Measurements from ENCODE around the gene ARID4B.
"Not testable (repeated sequence)": the region's sequence is repeated elsewhere in the genome, so short reads cannot be mapped to it uniquely, and the experiment has no call there.

ARID4B gene

GRCh38 chr1:235266325-235266724 lies 61.7 kb downstream of the ARID4B start:
- Histone ChIP-seq H3K27ac (no peak overlapping the region), H3K27me3 (ENCODE audit: insufficient read depth, low read depth, severe bottlenecking) (no peaks in the 10 kb centered on the region), H3K4me3 (ENCODE audit: low read depth, low read length) (no peak overlapping the region), H3K36me3 (no peaks in the 10 kb centered on the region), H3K9me3 (ENCODE audit: severe bottlenecking) (no peaks in the 10 kb centered on the region)
- TF ChIP-seq, protein P1, sequence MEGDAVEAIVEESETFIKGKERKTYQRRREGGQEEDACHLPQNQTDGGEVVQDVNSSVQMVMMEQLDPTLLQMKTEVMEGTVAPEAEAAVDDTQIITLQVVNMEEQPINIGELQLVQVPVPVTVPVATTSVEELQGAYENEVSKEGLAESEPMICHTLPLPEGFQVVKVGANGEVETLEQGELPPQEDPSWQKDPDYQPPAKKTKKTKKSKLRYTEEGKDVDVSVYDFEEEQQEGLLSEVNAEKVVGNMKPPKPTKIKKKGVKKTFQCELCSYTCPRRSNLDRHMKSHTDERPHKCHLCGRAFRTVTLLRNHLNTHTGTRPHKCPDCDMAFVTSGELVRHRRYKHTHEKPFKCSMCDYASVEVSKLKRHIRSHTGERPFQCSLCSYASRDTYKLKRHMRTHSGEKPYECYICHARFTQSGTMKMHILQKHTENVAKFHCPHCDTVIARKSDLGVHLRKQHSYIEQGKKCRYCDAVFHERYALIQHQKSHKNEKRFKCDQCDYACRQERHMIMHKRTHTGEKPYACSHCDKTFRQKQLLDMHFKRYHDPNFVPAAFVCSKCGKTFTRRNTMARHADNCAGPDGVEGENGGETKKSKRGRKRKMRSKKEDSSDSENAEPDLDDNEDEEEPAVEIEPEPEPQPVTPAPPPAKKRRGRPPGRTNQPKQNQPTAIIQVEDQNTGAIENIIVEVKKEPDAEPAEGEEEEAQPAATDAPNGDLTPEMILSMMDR (IDR thresholded peaks at IDR 0.05; ENCODE audit: low read depth, low read length) = no peak
- DNase-seq = no peak

- no peak for DNase-seq
- TF ChIP-seq, protein P1 (IDR thresholded peaks at IDR 0.05; ENCODE audit: low read depth, low read length) = no peak
Measured at GRCh38 chr1:235265900-235266299, 62.1 kb downstream of the ARID4B start.

DNA sequence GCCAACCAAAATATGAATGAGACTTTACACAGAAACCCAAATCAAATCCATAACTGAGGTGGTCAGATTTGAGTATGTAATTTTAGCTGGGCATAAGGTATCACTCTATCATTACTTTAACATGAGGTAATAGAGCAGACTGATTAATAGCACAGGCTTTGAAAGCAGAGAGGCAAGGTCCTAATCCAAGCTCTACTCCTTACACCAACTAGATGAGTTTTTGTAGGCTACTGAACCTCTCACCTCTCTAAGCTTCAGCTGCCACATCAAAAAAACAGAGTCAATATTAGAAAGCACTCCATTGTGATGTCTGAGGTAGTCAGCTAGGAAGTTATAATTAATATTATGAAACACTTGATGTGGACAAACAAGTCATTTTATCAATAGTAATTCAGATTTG lies 63.7 kb downstream of the ARID4B start:
- H3K9me3 ChIP-seq (ENCODE audit: severe bottlenecking) = no peaks in the 10 kb centered on the region
- H3K4me3 ChIP-seq (ENCODE audit: low read depth, low read length) = no peak overlapping the region
- no peak for DNase-seq
- H3K27ac ChIP-seq = no peak overlapping the region
- TF ChIP-seq, protein P1 (IDR thresholded peaks at IDR 0.05; ENCODE audit: low read depth, low read length) = no peak
- H3K27me3 ChIP-seq (ENCODE audit: insufficient read depth, low read depth, severe bottlenecking) = no peaks in the 10 kb centered on the region
- peaks cover 11% of the 10 kb centered on the region for H3K36me3 ChIP-seq

More at GRCh38 chr1:235265900-235266299, 62.1 kb downstream of the ARID4B start:
- Histone ChIP-seq H3K27me3 (ENCODE audit: insufficient read depth, low read depth, severe bottlenecking) (no peaks in the 10 kb centered on the region), H3K36me3 (no peaks in the 10 kb centered on the region), H3K9me3 (ENCODE audit: severe bottlenecking) (no peaks in the 10 kb centered on the region), H3K4me3 (ENCODE audit: low read depth, low read length) (no peak overlapping the region), H3K27ac (no peak overlapping the region)

GRCh38 chr1:235262539-235262938 lies 65.4 kb downstream of the ARID4B start:
- TF ChIP-seq, protein P1 (IDR thresholded peaks at IDR 0.05; ENCODE audit: low read depth, low read length) = no peak
- peaks cover 27% of the 10 kb centered on the region for H3K36me3 ChIP-seq
- no peak for DNase-seq
- no peak overlapping the region for H3K4me3 ChIP-seq (ENCODE audit: low read depth, low read length)
- no peaks in the 10 kb centered on the region for H3K27me3 ChIP-seq (ENCODE audit: insufficient read depth, low read depth, severe bottlenecking)
- no peaks in the 10 kb centered on the region for H3K9me3 ChIP-seq (ENCODE audit: severe bottlenecking)
- H3K27ac ChIP-seq = no peak overlapping the region

GRCh38 chr1:235261243-235261642 lies 66.7 kb downstream of the ARID4B start:
- TF ChIP-seq, protein P1 (IDR thresholded peaks at IDR 0.05; ENCODE audit: low read depth, low read length) = no peak
- no peak overlapping the region for H3K4me3 ChIP-seq (ENCODE audit: low read depth, low read length)
- no peaks in the 10 kb centered on the region for H3K9me3 ChIP-seq (ENCODE audit: severe bottlenecking)
- H3K27me3 ChIP-seq (ENCODE audit: insufficient read depth, low read depth, severe bottlenecking) = no peaks in the 10 kb centered on the region
- no peak for DNase-seq
- H3K36me3 ChIP-seq = peaks cover 28% of the 10 kb centered on the region
- H3K27ac ChIP-seq = no peak overlapping the region

DNA sequence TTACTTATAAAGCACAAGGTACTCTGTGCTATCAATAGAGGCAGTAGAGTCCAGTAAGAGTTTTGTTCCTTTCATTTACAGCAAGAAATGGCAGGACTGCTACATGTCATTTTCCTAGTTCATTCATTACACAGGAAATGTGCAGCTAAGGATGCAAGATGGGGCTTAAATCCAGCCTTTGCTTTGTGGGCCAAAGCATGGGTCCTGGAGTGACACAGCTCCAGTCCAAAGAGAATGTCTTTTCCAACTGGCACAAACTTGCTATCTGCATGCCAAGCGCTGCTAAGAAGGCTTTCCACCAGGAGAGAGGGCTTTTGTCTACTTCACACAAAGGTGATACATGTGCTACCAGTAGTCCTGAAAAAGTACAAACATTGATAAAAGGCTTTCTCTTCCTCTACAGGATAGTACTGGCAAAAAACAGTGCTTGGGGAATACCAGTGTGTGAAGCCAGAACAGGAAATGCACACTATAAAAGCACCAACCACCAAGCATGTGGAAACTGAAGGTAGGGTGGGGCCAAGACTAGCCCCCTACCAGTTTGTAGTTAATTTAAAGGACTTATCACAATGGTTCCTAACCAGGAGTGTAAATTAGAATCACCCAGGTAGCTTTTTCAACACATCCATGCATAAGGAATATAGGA lies 68.7 kb downstream of the ARID4B start:
- Histone ChIP-seq H3K36me3 (peaks cover 28% of the 10 kb centered on the region), H3K4me3 (ENCODE audit: low read depth, low read length) (no peak overlapping the region), H3K9me3 (ENCODE audit: severe bottlenecking) (no peaks in the 10 kb centered on the region), H3K27me3 (ENCODE audit: insufficient read depth, low read depth, severe bottlenecking) (no peaks in the 10 kb centered on the region), H3K27ac (no peak overlapping the region)
- DNase-seq = no peak
- TF ChIP-seq, protein P1 (IDR thresholded peaks at IDR 0.05; ENCODE audit: low read depth, low read length) = no peak

DNA sequence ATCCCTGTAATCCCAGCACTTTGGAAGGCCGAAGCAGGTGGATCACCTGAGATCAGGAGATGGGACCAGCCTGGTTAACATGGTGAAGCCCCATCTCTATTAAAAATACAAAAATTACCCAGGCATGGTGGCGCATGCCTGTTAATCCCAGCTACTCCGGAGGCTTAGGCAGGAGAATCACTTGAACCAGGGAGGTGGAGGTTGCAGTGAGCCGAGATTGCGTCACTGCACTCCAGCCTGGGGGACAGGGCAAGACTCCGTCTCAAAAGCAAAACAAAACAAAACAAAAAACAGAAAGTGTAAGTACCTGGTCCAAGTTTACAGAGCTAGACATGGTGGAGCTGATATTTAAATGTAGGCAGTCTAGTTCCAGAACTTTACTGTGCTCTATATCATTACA lies 69.9 kb downstream of the ARID4B start:
- H3K4me3 ChIP-seq (ENCODE audit: low read depth, low read length); H3K27me3 ChIP-seq (ENCODE audit: insufficient read depth, low read depth, severe bottlenecking); H3K27ac ChIP-seq; DNase-seq; H3K9me3 ChIP-seq (ENCODE audit: severe bottlenecking): not testable (repeated sequence)
- peaks cover 28% of the 10 kb centered on the region for H3K36me3 ChIP-seq

Measured in WERI-Rb-1 (cell line).